Kidney glomerular epithelial cell (primary cell): ENCODE measurements around the gene SERF2.
"Not testable (repeated sequence)": the region's sequence is repeated elsewhere in the genome, so short reads cannot be mapped to it uniquely, and the experiment has no call there.

ENCODE experiments used
- DNase-seq: peaks from one replicate; lab custom pipeline; 2025; lab: John Stamatoyannopoulos, UW

Gene SERF2

DNA sequence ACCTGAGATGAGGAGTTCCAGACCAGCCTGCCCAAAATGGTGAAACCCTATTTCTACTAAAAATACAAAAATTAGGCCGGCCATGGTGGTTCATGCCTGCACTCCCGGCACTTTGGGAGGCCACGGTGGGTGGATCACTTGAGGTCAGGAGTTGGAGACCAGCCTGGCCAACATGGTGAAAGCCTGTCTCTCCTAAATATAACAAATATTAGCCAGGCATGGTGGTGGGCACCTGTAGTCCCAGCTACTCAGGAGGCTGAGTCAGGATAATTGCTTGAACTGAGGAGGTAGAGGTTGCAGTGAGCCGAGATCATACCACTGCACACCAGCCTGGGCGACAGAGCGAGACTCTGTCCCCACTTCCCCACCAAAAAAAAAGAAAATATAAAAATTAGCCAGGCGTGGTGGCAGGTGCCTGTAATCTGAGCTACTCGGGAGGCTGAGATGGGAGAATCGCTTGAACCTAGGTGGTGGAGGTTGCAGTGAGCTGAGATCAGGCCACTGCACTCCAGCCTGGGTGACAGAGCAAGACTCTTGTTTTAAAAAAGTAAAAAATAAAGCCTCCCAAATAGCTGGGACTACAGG is 38.7 kb downstream of the SERF2 start:
- not testable (repeated sequence) for DNase-seq

DNA sequence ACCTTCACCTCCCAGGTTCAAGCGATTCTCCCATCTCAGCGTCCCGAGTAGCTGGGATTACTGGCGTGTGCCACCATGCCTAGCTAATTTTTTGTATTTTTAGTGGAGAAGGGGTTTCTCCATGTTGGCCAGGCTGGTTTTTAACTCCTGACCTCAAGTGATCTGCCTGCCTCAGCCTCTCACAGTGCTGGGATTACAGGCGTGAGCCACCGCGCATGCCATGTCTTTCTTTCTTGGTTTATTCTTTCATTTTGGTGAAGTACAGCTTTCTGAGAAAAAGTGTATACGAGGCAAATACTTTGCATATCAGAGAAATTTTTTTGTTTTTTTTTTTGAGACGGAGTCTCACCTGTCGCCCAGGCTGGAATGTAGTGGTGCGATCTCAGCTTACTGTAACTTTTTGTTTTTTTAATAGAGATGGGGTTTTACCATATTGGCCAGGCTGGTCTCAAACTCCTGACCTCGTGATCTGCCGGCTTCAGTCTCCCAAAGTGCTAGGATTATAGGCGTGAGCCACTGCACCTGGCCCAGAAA is 39.5 kb downstream of the SERF2 start:
- not testable (repeated sequence) for DNase-seq

DNA sequence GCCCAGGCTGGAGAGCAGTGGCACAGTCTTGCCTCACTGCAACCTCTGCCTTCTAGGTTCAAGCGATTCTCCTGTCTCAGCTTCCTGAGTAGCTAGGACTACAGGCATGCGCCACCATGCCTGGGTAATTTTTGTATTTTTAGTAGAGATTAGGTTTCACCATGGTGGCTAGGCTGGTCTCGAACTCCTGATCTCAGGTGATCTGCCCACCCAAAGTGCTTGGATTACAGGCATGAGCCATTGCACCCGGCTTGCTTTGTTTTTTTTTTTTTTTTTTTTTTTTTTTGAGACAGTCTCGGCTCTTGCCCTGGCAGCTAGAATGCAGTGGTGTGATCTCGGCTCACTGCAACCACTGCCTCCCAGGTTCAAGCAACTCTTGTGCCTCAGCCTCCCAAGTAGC is 40.4 kb downstream of the SERF2 start:
- not testable (repeated sequence) for DNase-seq

DNA sequence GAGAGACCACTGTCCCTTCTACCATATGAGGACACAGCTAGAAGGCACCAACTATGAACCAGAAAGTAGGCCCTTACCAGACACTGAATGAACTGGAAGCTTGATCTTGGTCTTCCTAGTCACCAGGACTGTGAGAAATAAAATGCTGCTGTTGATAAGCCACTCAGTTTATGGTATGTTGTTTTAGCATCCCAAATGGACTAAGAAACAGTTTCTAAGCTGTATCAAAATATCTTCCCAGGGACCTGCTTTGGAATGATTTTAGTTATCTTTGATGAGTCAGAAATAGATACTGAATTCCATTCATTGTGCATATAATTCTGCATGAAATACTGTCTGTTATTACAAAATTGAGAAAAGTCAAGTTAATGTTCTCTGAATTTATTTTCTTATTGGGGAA is 53.3 kb downstream of the SERF2 start:
- no peak for DNase-seq
